Stimulated activated CD8-positive, alpha-beta memory T cell treated with anti-CD3 and anti-CD28 coated beads, Interleukin-2, amount 100 ng/mL, for 48 hours (primary cell): ENCODE data around the gene OR10C1.
"Not testable (repeated sequence)": the region's sequence is repeated elsewhere in the genome, so short reads cannot be mapped to it uniquely, and the experiment has no call there.

ENCODE experiments used
- DNase-seq, 2 donors: peaks; one replicate each; pipeline ENCODE4 v3.0.0-alpha.2; 2020; ENCODE audit warnings: low read depth in 2 of 2

The OR10C1 gene, protein sequence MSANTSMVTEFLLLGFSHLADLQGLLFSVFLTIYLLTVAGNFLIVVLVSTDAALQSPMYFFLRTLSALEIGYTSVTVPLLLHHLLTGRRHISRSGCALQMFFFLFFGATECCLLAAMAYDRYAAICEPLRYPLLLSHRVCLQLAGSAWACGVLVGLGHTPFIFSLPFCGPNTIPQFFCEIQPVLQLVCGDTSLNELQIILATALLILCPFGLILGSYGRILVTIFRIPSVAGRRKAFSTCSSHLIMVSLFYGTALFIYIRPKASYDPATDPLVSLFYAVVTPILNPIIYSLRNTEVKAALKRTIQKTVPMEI

GRCh38 chr6:29439006-29439405 lies at the start of gene OR10C1:
Gene OR10C1, plus strand, starts transcription at chr6:29439306. Its CDS starts 710 bp downstream, at chr6:29440016.
- no peak for DNase-seq

DNA sequence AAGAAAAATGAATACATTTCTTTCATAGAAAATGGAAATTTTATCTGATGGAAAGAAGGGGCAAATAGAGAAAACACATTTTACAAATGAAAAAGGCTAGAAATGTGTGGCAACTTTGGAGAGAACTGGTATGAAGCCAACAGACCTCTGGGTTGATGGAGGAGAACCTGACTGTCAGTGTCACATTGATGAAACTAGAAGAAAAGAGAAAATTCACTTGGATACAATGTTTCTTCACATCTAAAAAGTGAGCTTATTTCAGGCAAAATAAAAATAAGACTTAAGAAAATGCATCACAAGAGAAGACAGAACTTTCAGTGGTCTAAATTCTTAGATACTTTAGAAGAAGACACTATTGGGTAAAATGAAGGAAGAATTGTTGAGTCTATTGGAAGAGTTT lies 43.8 kb upstream of the OR10C1 start, which contains the start of gene OR12D2:
Gene OR12D2, plus strand, starts transcription at position 301 of the 400 bp plus-strand sequence. CDS start 1,069 bp downstream, outside the sequence.
- no peak for DNase-seq

GRCh38 chr6:29399525-29399924 lies 39.6 kb upstream of the OR10C1 start:
- DNase-seq = no peak

- DNase-seq = no peak
Observed at GRCh38 chr6:29403801-29404200, 35.3 kb upstream of the OR10C1 start.

- no peak for DNase-seq
Observed at GRCh38 chr6:29414588-29414987, 24.5 kb upstream of the OR10C1 start, which contains the start of gene OR12D1. Gene OR12D1, plus strand, starts transcription at chr6:29414928.

GRCh38 chr6:29419516-29419915 lies 19.6 kb upstream of the OR10C1 start:
- no peak for DNase-seq

DNA sequence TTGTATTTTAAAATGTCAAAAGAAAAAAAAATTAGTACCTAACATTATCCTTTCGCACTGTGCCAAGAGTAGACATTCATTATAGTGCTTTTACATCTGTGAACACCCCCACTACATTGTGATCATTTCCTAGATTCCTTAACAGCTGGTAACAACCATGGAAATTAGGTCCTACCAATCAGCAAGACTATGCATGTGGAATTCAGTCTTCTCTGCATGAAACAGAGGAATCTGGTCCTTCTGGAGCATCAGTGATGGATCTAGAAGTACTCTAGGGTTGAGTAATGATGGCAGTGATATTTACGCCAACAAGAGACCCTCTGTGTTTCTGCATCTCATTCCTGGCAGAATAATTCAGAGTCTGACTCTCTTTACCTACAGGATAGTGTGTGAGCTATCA lies 14.9 kb upstream of the OR10C1 start:
- no peak for DNase-seq

DNA sequence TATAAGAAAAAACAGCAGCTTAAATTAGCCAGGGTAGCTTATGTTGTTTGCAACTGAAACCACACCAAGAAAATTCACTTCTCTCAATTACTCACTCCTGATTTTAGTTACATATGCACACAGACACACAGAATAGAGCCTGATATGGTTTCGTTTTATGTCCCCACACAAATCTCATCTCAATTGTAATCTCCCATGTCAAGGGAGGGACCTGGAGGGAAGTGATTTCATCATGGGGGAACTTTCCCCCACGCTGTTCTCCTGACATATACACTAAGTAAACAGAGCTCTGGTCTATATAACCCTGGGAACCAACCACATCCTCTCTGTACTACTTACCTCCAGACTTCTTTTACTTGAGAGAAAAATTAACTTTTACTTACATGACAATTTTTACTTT lies 14.5 kb upstream of the OR10C1 start:
- DNase-seq = no peak

DNA sequence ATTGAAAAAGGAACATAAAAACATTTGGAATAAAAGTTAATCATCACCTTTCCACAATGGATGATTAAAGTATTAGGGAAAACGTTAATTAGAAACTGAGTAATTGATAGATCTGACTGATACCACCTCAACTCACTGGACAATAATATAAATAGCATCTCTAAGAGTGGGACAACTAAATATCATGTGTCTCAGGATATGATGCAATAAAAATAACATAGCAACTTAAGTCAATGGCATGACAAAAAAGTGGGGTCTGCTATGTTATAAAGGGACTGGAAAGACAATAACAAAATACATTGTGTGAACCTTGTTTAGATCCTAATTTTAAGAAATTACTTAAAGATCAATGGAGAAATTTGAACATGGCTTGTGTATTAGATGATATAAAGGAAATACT lies 14.0 kb upstream of the OR10C1 start:
- DNase-seq = no peak

DNA sequence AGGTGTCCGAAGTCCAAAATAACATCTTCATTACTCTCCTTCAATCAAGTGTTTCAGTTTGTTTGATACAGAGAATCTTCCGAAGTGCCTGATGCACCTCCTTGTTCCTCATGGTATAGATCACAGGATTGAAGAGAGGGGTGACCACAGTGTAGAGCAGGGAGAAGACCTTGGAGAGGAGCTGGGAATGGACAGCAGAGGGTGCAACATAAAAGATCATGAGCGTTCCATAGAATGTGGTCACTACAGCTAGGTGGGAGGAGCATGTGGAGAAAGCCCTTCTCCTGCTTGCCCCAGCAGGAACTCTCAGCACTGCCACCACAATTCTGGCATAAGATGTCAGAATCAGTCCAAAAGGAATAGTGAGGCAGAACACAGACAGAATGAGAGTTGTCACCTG lies 12.5 kb upstream of the OR10C1 start:
- DNase-seq = no peak

DNA sequence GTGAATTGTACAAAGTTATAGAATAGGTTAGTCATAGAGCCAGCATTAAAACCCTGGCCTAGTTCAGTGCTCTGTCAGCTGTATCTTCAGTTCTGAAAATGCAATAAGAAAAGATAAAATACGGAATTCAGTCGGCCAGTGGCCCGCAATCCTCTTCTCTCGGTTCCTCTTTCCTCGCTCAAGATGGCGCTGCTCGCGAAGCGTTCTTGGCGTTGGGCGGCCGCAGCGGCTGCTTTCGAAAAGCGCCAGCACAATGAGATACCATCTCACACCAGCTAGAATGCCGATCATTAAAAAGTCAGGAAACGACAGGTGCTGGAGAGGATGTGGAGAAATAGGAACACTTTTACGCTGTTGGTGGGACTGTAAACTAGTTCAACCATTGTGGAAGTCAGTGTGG lies 2.4 kb upstream of the OR10C1 start:
- not testable (repeated sequence) for DNase-seq

- DNase-seq = no peak
Observed at GRCh38 chr6:29442719-29443118, 3.6 kb downstream of the OR10C1 start.

- DNase-seq = not testable (repeated sequence)
Observed at GRCh38 chr6:29444031-29444430, 4.9 kb downstream of the OR10C1 start.

- no peak for DNase-seq
Observed at GRCh38 chr6:29447670-29448069, 8.6 kb downstream of the OR10C1 start.

GRCh38 chr6:29451471-29452193 lies 12.5 kb downstream of the OR10C1 start:
- DNase-seq = no peak

DNA sequence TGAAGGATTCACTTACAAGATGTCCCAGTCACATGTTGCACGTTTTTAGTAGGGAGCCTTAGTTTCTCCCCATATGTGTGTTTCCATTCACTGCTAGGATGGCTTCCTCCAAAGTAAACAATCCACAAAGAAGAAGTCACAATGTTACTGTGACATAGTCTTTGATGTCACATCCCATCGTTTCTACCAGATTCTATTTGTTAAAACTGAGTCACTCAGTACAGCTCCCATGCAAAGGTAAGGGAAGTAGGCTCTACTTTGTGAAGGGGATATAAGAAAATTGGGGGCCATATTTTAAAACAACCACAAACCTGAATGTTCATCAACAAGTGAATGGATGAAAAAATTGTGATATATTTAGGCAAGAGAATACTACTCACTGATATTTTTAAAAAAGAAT lies 17.9 kb downstream of the OR10C1 start, which contains the start of the genes OR11A1 and OR2H1:
Gene OR11A1, minus strand, starts transcription at position 101 of the 400 bp plus-strand sequence. CDS start 29,430 bp downstream, outside the sequence.
Gene OR2H1, plus strand, starts transcription at position 185 of the 400 bp plus-strand sequence. CDS start 4,615 bp downstream, outside the sequence.
- DNase-seq = no peak

GRCh38 chr6:29461021-29461814 lies 22.1 kb downstream of the OR10C1 start:
- no peak for DNase-seq

GRCh38 chr6:29462022-29462421 lies 22.9 kb downstream of the OR10C1 start:
- no peak for DNase-seq

GRCh38 chr6:29465279-29465678 lies 26.2 kb downstream of the OR10C1 start:
- DNase-seq = no peak

- no peak for DNase-seq
Observed at GRCh38 chr6:29465801-29466200, 26.7 kb downstream of the OR10C1 start.

GRCh38 chr6:29466241-29466640 lies 27.1 kb downstream of the OR10C1 start:
- no peak for DNase-seq

DNA sequence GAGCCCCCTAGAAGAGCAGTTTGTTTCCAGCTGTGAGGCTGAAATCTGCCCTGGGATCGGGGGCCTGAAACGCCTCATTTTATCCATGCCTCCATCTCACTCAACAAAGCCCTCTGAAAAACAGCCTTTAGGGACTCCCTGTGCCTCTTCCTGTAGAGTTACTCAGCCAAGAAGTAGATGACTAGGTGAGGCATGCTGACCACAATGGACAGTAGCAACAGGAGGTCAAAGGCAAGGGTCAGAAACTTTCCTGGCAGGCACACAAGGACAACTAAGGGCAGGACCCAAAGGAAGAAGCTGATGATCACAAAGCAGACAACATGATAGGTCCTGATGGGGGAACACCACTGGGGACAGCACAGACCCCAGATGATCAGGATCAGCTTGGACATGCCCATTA lies 35.9 kb downstream of the OR10C1 start:
- no peak for DNase-seq
